ENCODE data around the gene RACGAP1.
"Not testable (repeated sequence)": the region's sequence is repeated elsewhere in the genome, so short reads cannot be mapped to it uniquely, and the experiment has no call there.

The RACGAP1 gene

DNA sequence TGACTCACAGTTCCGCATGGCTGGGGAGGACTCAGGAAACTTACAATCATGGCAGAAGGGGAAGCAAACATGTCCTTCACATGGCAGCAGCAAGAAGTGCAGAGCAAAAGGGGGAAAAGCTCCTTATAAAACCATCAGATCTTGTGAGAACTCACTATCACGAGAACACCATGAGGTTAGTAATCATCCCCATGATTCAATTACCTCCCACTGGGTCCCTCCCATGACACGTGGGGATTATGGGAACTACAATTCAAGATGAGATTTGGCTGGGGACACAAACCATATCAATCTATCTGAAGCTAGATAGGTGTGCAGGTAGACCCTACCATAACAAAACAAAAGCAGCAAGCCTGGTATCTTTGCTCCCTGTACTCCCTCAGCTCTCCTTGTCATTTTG is 38.8 kb downstream of the RACGAP1 start:
- not testable (repeated sequence) for DNase-seq (ENCODE audit: low read depth)

DNA sequence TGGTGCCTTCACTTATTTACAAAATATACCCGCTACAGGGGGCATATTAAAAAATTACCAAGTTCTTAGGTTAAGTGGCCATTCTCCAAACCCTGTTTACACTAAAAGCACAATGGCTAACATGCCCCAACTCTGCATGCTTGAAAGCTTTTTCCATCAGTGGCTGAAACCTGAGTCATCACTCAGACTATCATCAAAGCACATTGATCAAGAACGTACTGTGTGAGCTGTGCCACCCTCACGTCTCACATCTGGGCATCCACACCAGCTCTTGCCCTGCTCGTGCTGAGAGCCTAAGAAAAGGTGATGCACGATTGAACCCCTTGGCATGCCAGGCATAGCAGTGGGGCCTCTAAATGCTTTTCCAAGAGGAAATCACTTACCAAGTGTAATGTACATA is 39.3 kb downstream of the RACGAP1 start:
- DNase-seq (ENCODE audit: low read depth) = no peak

DNA sequence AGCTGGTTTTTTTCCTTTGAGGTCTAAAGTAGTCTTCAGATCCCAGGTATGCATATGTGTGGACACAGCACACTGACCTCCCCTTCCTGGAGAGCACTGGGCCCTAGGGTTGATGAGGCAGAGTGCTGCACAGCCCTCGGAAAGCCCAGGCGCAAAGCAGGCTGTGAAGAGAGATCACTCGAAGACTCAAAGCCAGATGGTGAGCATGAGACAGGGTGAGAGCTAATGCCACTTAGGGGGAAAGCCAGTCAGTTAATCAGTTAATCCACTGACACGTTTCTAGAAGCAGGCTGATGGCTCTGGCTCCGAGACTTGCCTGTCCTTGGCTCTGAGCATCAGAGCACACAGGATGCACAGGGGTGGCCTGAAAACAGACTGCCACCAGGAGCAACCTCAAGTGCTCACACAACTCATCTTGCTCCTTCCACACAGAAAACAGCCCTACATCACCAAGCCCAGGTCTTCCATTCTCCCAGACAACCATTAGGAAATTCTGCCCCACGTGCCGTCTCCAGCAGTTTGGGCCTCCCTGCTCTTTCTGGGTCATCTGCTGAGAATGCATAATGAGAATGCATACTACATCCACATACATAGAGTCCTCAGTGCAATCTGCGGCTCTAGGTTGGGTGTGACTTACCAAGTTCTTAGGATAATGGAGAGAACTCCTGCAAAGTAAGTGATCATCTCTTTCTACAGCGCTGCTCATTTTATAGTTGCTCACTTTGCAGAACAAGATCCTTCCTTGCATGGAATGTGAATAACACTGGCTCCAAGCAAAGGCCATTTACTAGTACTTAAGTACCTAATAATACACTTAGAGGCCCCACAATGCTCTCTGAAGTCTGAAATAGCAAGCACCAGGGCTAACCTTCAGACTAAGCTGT is 40.6 kb downstream of the RACGAP1 start:
- no peak for DNase-seq (ENCODE audit: low read depth)

DNA sequence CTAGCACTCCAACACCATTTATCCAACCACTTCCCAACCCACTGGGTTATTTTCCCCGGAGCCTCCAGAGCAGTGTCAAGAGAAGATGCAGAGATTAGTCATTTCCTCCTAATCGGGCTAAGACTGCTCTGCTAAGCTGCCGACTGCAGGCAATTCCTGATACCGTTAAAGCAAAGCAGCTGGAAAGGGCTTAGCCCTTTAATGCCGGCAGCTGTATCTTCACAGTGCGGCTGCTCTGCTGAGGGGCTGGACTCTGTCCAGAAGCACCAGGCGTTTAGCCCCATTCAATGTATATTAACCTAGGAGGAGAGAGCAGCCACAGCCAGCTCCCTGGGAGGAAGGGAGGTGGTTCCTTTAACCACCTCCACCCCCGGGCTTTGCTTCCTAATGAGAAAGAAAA is 41.4 kb downstream of the RACGAP1 start:
- DNase-seq (ENCODE audit: low read depth) = no peak

DNA sequence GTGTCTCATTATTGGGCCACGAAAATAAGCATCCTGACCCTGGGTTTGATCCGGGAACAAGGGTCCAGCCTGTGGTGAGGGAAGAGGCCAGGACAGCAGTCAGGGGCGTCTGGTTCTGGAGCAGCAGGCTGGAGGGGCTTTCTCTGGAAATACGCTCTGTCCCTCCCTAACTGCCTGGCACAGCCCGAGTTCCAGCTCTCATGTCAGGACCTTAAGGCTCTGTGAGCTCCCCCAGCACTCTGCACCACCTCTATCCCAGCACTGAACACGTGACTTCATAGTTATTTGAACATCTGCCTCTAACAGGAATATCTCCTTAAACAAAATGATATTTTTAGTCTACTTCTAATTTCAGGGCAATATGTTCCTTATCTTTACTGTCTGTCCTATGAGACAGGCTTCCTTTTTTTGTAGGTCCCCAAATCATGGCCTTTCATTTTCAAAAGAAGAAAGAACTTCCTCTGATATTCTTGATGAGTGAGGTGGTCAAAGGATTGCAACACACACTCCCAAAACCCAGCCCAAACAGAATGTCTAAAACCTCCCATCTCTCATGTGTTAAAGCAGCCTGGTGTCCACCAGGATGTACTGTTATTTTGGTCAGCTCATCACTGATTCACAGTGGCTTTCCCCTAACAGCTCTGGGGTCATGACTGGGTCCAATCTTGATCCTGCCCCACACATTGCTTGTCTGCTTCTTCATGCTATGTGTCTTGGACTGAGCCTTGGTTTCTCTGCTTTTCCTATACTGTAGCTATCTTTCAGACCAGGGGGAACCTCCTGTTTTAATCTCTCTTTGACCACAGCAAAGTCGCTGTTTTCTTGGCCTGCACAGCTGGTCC is 42.8 kb downstream of the RACGAP1 start:
- no peak for DNase-seq (ENCODE audit: low read depth)

DNA sequence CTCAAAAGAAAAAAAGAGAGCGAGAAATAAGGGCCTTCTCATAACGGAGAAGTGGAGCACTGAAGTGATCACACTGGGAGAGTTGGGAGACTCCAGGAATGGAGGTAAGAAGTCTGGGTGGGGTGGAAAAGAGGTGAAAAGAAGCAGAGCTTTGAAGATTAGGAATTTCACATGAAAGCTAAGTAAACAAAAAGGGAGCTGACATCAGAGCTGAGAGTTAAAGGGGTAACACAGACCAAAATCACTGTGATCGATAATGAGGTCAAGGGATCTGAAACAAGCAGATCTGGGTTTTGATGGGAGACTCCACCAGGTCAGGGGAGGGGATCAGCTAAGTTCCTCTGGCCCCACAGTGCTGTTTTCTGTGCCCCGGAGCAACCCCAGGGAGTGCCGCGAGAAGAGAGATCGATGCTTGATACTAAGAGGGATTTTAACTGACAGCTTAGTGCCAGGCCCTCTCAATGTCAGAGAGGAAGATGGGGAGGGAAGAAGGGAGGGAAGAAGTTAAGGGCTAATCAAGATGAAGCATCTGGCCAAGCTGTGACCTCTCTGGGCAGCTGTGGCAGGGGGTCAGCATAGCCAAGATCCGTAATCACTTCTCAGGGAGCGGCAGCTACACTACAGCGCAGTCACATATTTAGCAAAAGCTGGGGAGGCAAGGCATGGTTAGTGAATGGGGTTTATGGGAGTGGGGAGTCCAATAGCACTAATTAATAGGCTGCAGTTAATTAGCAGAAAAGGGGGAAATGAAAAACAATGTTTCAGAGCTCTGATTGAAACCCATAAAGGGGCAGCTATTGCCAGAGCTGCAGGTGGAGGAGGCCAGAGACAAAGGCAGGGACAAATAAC is 44.6 kb downstream of the RACGAP1 start:
- no peak for DNase-seq (ENCODE audit: low read depth)

DNA sequence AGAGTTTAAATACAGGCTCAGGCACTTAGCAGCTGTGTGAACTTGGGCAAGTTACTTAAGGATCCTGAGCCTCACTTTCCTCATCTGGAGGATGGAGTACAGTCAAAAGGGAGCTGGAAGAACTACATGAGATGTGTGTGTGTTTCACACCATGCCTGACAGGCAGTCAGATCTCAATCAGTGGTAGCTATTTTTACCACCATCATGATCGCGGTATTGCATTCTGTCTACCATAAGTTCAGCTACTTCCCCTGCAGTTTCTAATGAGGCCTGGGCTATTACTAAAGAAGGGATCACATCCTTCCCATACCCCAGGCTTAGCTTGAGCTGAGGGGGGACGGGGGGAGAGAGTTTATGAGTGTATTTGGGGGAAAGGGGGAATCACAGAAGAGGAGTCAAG is 45.5 kb downstream of the RACGAP1 start:
- no peak for DNase-seq (ENCODE audit: low read depth)

DNA sequence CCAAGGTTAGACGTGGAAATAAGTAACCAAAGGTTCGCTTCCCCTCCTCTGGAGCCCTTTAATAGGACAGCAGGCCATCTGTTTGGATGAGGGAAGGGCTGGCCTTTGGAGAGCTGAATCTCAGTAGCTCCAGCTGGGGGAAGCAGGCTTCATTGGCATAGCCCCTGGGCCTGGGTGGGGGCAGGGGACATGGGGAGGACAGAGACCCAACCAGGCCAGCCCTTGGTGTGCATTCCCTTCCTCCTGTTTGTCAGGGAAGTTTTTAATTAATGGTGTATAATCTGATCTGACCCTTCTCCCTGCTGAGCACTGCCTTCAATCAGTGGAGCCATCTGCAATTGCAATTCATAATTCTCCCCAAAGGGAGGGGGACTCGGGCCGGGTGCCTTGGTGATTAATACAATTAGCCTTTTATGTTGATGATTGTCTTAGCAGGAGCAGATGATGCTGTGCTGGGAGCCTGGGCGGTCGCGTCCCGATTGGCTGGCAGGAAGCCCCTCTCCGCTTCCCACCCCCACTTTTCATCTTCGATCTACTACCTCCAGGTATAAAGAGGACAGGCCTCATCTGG is 46.2 kb downstream of the RACGAP1 start:
- DNase-seq (ENCODE audit: low read depth) = no peak

DNA sequence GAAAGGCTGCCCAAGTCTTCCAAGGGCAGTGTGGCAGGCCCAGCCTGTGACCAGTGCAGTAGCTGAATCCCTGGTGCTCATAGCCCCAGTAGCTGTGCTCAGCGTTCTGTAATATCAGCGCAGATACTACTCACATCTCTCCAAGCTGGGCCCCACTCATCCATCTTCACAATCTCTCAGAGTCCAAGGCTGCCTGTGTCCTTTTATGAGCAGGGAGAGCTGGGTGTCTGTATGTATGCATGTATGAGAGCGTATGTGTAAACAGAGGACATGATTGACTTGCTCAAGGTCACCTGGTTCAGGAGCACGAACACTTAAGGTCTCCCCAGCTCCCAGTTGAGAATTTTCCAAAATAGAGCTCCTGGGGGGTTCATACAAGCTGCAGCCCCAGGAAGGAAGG is 47.2 kb downstream of the RACGAP1 start:
- no peak for DNase-seq (ENCODE audit: low read depth)

DNA sequence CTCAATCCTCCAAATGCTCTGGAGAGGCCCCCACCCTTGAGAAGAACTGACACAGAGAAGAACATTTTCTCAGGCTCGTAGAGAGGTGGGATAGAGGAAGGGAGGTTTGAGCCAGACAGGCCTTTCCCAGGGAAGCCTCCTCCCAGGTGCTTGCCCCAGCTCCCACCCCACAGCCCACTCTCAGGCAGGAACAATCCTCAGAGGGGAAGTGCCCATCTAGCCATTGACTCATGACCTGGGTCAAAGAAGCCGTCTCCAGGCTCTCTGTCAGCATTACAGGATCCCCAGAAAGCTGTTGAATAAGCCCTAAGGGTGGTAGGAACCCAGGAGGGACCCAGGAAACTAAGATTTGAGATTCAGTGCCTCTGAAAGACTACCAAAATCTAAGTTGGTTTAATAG is 48.7 kb downstream of the RACGAP1 start:
- no peak for DNase-seq (ENCODE audit: low read depth)

DNA sequence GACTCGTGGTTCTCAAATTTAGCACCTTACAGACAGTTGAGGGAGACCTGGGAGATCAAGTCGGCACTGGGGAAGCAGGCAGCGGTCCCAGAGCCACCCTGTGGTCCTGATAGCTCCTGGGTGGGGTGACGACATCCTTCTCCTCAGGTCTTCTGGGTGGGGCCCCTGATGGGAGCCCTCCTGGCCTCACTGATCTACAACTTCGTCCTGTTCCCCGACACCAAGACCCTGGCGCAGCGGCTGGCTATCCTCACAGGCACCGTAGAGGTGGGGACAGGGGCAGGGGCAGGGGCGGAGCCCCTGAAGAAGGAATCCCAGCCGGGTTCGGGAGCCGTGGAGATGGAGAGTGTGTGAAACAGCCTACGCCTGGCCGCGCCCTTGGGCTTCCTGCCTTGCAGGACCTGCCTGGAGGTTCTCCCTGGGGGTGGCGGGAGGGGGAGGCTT is 50.0 kb downstream of the RACGAP1 start:
- DNase-seq (ENCODE audit: low read depth) = no peak

DNA sequence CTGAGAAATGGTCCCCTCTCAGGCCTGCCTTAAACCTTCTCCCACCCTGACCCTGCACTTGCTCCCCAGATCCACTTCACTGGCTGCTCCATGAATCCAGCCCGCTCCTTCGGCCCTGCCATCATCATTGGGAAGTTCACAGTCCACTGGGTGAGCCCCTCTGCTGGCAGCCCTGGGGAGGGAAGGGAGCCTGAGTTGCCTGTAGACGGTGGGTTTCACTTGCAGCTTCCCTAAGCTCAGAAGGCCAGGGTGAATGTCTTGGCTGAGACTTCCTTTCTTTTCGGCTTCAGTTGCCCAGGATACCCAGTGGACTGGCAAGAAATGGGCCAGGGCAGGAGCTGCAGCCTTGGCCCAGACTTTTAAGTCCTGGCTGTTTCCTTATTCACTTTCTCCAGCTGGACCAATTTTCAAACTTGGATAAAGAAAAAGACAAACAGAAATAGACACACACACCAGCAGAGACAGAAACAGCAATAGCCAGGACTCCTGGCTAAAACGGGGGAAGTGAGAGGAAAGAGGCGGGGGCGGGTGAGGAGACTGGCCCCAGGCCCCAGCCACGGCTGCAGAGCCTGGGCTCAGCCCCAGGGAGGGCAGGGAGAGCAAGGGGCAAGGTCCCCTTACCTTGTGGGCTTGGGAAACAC is 50.5 kb downstream of the RACGAP1 start:
- DNase-seq (ENCODE audit: low read depth) = no peak

DNA sequence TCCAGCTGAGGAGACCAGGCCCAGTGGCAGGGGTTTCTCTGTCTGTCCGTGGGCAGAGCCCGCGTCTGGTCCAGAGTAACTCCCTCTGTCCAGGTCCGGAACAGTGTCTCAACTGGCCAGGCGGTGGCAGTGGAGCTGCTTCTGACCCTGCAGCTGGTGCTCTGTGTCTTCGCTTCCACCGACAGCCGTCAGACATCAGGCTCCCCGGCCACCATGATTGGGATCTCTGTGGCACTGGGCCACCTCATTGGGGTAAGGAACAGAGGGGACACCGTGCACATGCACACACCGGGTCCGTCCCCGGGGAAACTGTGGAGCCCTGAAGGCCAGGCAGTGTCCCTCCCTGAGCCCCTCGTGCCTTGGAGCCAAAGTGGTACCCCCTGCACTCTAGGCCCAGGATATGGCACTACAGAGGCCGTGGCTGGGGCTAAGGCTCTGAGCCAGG is 51.0 kb downstream of the RACGAP1 start:
- no peak for DNase-seq (ENCODE audit: low read depth)

DNA sequence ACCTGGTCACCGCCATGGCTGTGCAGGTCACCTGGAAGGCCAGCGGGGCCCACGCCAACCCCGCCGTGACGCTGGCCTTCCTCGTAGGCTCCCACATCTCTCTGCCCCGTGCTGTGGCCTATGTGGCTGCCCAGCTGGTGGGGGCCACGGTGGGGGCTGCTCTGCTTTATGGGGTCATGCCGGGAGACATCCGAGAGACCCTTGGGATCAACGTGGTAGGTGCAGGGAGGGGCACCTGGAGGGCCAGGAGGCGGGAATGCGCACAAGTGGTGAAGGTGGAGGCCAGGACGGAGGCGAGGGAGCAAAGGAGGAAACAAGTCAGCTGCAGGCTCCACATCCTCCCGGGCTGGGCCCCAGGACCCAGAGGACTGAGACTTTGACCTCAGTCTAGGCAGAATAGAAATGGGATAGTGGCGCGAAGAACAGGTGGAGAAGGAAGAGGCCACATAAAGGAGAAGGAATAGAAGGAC is 51.9 kb downstream of the RACGAP1 start:
- DNase-seq (ENCODE audit: low read depth) = no peak

DNA sequence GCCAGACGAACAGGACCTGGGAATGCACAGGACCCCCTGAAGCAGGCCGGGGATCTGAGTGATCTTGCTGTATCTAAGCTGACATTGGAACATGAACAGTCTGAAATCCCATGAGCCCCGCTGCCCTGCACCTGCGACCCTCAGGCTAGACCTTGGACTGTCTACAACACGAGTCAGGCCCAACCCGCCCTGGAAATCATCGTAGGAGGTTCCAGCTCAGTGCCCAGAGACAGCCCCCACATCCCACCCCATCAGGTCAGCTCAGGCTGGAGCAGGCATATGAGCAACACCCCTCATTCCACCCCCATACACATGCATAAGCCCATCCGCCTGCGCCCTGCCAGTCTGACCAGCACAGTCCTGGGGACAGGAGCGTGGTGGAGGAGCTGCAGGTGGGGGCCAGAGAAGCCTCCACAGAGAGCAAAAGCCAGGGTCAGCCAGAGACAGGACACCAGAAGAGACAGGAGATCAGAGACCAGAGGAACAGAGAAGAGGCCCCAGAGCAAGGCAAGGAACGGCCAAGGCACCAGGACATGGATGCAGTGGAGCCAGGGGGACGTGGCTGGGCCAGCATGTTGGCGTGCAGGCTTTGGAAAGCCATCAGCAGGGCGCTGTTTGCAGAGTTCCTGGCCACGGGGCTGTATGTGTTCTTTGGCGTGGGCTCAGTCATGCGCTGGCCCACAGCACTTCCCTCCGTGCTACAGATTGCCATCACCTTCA is 52.5 kb downstream of the RACGAP1 start, which contains the start of gene AQP6:
Gene AQP6, plus strand, starts transcription at position 307 of the 720 bp plus-strand sequence. Its CDS starts 227 bp downstream, at position 534.
- DNase-seq (ENCODE audit: low read depth) = no peak

DNA sequence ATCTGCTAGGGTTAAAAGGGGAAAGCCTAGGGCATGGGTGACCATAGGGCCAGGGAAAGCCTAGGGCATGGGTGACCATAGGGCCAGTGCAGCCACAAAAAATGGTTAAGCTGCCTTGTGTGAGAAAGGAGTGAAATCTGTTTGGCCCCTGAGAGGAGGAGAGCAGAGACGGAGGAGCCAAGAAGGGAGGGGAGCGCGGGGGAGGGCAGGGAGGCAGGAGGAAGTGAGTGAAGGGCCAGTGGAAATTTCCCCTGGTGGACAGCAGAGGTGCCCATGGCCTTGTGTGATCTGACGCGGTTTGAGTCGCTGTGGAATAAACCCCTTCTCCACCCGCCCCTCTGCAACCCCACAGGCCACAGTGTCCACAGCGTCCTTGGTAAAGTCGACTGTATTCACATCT is 53.2 kb downstream of the RACGAP1 start:
- DNase-seq (ENCODE audit: low read depth) = no peak

DNA sequence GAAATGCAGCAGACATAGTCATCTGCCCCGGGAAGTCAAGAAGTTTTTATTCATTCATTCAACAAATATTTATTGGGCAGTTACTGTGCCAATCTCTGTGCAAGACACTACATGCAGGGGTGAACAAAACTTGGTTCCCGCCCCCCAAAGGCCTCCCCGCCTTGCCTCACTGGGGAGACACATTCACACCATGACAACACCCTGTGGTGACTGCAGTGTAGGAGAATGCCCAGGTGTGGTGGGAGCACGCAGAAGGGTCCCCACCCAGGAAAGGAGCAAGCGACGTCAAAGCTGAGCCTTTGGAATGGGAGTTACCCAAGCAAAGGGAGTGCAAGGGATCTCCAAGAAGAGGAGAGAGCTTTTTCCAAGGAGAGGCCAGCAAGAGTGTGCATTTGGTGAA is 54.2 kb downstream of the RACGAP1 start:
- DNase-seq (ENCODE audit: low read depth) = no peak

DNA sequence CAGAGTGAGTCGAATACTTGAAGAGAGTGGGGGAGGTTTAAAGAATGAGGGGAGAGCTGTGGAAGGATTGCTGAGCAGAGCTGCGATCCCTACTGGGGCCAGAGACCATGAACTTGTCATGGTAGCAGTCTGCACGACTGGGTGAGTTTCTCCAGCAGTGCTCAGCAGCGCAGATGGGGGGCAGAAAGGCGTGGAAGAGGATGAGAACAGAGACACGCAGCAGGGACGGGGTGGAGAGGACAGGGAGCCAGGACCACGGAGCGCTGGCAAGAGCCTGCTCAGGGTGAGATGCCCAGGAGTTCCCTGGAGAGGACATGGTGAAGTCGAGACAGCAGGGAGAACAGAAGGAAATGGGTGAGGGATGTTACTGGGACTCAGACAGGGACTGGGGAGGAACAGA is 54.6 kb downstream of the RACGAP1 start:
- no peak for DNase-seq (ENCODE audit: low read depth)

DNA sequence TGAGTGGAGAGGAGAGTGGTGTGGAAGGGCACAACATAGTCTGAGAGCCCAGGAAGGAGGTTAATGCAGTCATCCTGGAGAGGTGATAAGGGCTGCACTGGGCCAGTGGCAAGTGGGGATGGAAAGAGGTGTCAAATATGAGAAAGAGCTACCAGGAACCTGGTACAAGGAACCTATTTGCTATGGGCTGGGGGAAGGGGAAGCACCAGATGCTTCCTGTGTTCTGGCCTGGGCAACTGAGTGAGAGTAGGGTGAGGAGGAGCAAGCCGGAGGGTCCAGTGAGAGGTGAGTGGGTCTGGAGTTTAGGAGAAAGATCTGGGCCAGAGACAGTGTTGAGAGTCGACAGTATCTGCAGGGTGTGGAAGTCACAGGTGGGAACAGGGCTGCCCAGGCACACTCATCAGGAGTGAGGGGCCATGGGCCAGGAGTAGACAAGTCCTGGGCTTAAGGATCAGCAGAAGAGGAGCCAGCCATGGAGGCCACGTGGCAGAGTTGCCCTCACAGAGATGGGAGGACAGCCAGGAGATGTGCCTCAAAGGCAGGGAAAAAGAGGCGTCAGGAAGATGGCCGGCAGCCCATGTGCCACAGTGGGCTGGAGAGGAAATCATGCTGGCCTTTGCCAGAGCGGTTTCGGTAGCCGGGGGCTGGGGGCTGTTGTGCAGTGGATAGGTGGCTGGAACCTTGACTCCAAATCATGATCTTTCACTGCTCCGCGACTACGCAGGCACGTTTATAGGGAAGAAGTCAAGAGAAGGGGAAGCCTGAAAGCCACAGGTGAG is 55.5 kb downstream of the RACGAP1 start:
- DNase-seq (ENCODE audit: low read depth) = no peak

DNA sequence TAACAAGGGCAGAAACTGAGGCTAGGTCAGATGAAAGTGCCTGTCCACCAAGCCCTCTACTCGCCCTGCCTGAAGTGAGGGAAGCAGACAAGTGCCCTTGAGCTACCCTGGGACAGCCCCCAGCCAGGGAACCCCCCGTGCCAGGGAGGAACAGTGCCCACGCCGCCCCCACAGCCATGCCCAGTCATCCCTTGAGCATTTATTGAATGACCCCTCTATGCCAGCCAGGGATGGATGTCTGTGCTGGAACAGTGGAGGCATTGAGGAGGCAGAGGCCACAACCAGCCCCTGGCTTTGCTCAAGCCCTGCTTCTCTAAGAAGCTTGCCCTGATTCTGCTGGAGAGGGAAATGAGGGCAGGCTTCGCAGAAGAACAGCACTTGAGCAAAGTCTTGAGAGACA is 56.3 kb downstream of the RACGAP1 start:
- no peak for DNase-seq (ENCODE audit: low read depth)
